22Rv1 (cell line): ENCODE measurements around the gene FBXO31.

Experiments
- ZFX ChIP-seq: fragments of 450-650 bp; IDR thresholded peaks from 2 replicates; pipeline ENCODE4 v1.6.1; 2017; ENCODE audit warnings: antibody characterized with exemption, borderline replicate concordance
- TF ChIP-seq, protein P1 (sequence below): fragments of 450-650 bp; IDR thresholded peaks from 2 replicates; pipeline ENCODE4 v1.5.1; 2017; ENCODE audit warnings: mild to moderate bottlenecking

GRCh38 chr16:87337262-87337771, 46.3 kb downstream of the FBXO31 start:
- TF ChIP-seq, protein P1, sequence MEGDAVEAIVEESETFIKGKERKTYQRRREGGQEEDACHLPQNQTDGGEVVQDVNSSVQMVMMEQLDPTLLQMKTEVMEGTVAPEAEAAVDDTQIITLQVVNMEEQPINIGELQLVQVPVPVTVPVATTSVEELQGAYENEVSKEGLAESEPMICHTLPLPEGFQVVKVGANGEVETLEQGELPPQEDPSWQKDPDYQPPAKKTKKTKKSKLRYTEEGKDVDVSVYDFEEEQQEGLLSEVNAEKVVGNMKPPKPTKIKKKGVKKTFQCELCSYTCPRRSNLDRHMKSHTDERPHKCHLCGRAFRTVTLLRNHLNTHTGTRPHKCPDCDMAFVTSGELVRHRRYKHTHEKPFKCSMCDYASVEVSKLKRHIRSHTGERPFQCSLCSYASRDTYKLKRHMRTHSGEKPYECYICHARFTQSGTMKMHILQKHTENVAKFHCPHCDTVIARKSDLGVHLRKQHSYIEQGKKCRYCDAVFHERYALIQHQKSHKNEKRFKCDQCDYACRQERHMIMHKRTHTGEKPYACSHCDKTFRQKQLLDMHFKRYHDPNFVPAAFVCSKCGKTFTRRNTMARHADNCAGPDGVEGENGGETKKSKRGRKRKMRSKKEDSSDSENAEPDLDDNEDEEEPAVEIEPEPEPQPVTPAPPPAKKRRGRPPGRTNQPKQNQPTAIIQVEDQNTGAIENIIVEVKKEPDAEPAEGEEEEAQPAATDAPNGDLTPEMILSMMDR: no peak
- TF ChIP-seq ZFX: no peak
